GM04503 (cell line): ENCODE data around the gene DEFB131A.
"Not testable (repeated sequence)": the region's sequence is repeated elsewhere in the genome, so short reads cannot be mapped to it uniquely, and the experiment has no call there.

ENCODE experiments used
- DNase-seq: peaks from one replicate; pipeline ENCODE4 v3.0.0-alpha.2; 2012; ENCODE audit warnings: low read depth

The DEFB131A gene

DNA sequence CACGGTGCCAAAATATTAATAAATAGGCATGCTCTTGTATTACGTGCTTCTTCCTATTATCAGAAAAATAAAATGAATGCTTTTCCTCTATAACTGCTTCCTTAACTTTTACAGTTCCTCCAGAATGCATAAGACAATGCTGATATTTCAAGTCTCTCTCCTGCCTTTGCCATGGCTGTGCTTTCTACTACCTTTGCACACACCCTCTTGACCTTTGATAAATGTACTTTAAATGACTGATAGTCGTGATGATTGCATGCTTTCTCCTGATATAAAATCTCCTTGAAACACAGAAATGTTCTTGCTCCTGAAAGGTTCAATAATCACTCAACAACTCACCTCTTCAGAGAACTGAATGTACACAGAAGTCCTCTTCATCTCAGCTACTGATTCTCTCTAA, at the start of gene DEFB131A:
TSS of gene DEFB131A (plus strand) at position 301 of the 400 bp plus-strand sequence. CDS start 120 bp downstream, outside the sequence.
- not testable (repeated sequence) for DNase-seq

GRCh38 chr4:9405774-9406173, 38.4 kb upstream of the DEFB131A start:
- DNase-seq, result not testable (repeated sequence)

GRCh38 chr4:9406491-9406890, 37.7 kb upstream of the DEFB131A start:
- DNase-seq, result not testable (repeated sequence)

DNA sequence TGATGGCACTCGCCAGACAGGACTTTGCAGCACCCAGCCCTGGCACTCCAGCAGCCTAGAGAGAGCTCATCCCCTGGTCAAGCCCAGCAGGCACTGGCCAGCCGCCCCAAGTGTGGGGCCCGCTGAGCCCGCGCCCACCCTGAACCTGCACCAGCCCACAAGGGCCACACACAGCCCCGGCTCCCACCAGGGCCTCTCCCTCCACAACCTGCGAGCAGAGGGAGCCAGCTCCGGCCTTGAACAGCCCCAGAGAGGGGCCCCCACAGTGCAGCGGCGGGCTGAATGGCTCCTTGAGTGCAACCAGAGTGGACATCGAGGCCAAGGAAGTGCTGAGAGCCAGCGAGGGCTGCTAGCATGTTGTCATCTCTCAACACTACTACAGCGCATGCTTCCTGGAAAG, 34.4 kb upstream of the DEFB131A start:
- no peak for DNase-seq

GRCh38 chr4:9421884-9422455, 22.2 kb upstream of the DEFB131A start:
- DNase-seq, result not testable (repeated sequence)

DNA sequence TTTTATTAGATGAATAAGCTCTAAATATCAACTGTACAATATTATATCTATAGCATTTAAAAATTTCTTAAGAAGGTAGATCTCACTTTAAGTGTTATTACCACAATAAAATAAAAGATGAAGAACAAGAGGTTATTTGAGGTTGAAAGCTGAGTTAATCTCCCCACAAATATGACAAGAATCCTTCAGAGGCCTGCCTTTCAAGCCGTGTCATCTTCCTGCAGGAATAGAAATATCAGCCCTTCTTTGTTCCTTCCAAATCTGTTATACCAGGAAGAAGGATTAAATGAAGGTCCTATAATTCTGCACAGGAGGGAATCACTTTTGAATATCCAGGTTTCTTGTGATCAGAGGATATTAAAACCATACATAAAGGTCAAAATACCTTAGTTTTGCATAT, 18.3 kb upstream of the DEFB131A start:
- DNase-seq, result not testable (repeated sequence)

DNA sequence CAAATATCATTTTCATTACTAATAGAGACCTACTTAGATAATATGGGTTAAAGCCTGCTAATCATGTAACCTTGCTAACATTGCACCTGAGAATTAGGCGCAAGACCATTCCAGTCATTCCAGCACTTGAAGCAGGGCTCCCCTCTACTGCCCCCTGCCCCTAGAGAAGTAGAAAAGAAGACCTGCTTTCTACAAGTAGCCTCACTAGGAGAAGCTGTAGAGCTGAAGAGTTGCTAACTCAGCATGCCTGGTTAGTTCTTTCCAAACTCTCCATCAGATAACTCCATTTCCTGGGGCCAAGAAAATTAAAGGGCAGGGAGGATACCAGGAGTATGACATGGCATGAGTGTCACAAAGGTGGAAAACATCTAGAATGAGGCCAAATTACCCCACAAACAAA, 14.2 kb upstream of the DEFB131A start:
- DNase-seq, result not testable (repeated sequence)

- DNase-seq, result not testable (repeated sequence)
Measured at GRCh38 chr4:9433320-9433719, 10.9 kb upstream of the DEFB131A start.

- not testable (repeated sequence) for DNase-seq
Measured at GRCh38 chr4:9436728-9437127, 7.5 kb upstream of the DEFB131A start.

DNA sequence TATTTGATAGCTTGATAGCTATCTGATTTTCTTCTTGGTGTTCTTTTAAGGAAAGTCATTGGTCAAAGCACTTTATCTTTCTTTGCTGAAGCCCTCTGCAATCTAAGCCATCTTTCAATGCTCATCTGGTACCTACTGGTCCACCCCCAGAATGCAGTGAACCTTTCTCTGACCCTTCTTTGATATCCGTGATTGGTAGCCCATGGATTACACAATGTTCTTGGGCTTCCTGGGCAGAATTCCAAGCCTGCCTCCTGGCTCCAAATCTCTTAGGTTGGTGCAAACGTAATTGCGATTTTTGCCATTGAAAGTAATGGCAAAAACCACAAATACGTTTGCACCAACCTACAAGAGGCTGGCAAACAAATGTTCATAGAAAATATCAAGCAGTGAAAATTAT, 1.9 kb upstream of the DEFB131A start:
- not testable (repeated sequence) for DNase-seq

GRCh38 chr4:9444681-9445080, 467 bp downstream of the DEFB131A start:
- not testable (repeated sequence) for DNase-seq

GRCh38 chr4:9452251-9452650, 8.0 kb downstream of the DEFB131A start:
- DNase-seq, result not testable (repeated sequence)

DNA sequence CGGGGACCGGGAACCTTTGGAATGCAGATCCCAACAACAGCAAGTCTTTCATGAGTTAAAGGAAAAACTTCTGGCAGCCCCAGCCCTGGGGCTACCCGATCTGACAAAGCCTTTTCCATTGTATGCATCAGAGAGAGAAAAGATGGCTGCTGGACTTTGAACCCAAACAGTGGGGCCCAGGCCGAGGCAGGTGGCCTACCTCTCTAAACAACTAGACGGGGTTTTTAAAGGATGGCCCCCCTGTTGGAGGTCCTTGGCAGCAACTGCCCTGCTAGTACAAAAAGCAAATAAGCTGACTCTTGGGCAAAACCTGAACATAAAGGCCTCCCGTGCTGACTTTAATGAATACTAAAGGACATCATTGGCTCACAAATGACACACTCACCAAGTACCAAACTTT, 10.1 kb downstream of the DEFB131A start:
- DNase-seq, result not testable (repeated sequence)

DNA sequence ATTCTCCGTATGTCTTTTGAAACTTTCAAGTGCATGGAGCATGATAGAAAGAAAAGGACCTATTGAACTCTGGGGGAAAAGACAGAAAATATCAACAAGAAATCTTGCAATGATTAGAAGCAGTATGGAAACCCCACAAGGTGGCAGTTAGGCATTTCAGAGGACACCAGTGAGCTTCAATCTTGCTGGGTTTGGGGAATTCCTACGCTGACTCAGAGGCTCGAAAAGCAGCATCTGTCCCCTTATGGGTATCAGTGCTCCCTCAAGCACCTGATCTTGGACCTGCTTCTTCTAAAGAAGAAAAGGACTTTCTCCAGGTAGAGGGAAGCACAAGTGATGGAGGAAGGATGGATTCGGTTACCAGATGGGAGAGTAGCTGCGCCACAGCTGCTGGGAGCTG, 10.8 kb downstream of the DEFB131A start:
- not testable (repeated sequence) for DNase-seq

GRCh38 chr4:9479466-9479865, 35.3 kb downstream of the DEFB131A start:
- not testable (repeated sequence) for DNase-seq

DNA sequence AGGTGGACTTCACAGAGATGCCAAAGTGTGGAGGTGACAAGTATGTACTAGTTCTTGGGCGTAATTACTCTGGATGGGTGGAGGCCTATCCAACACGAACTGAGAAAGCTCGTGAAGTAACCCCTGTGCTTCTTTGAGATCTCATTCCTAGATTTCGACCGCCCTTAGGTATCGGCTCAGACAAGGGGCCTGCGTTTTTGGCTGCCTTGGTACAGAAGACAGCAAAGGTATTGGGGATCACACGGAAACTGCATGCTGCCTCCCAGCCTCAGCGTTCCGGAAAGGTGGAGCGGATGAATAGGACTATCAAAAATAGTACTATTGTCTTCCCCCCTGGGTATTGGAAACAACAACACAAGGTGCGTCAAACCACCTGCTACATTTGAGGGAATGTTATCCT, 35.9 kb downstream of the DEFB131A start:
- not testable (repeated sequence) for DNase-seq

- DNase-seq, result not testable (repeated sequence)
Measured at GRCh38 chr4:9482871-9483270, 38.7 kb downstream of the DEFB131A start.

DNA sequence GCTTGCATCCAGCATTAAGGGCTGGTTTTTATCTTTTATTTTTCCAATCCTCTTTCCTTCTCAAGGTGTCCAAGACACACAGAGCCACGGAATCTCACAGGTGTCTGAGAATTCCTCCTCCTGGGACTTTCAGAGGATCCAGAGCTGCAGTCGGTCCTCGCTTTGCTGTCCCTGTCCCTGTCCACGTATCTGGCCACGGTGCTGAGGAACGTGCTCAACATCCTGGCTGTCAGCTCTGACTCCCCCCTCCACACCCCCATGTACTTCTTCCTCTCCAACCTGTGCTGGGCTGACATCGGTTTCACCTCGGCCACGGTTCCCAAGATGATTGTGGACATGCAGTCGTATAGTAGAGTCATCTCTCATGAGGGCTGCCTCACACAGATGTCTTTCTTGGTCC, 39.5 kb downstream of the DEFB131A start:
- not testable (repeated sequence) for DNase-seq

GRCh38 chr4:9486880-9487279, 42.7 kb downstream of the DEFB131A start:
- not testable (repeated sequence) for DNase-seq

DNA sequence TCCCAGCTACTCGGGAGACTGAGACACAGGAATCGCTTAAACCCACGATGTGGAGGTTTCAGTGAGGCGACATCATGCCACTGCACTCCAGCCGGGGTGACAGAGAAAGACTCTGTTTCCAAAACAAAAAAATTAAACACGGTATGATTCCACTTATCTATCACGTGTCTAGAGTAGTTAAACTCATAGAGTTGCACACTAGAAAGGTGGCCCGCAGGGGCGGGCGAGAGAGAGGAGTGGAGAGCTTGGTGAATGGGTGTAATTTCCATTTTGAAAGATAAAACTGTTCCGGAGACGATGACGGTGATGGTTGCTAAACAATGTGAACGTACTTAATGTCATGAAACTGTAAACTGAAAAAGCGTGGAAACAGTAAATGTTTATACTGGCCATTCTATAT, 44.6 kb downstream of the DEFB131A start:
- not testable (repeated sequence) for DNase-seq

GRCh38 chr4:9490496-9490895, 46.3 kb downstream of the DEFB131A start:
- DNase-seq, result not testable (repeated sequence)

DNA sequence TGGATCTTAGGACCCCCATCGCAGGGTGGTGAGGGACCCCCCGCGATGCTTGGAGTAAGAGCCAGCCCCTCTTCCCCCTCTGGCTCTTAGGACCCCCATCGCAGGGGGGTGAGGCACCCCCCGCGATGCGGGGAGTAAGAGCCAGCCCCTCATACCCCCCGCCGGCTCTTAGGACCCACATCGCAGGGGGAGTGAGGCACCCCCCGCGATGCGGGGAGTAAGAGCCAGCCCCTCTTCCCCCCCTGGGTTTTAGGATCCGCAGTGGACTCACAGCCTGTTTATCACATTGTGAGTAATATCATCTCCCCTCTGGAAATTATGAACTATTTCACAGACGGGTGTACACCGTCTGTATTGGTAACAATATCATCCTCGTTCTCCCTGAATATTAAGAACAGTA, 46.8 kb downstream of the DEFB131A start:
- DNase-seq, result not testable (repeated sequence)

DNA sequence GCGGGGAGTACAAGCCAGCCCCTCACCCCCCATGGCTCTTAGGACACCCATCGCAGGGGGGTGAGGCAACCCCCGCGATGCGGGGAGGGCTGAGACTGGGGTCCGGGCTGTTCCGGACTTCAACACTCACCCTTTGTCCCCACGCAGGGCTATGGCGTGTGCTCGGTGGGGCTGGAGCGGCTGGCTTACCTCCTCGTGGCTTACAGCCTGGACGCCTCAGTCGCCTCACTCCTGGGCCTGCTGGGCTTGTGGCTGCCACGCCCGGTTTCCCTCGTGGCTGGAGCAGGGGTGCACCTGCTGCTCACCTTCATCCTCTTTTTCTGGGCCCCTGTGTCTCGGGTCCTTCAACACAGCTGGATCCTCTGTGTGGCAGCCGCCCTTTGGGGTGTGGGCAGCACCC, 49.4 kb downstream of the DEFB131A start:
- DNase-seq, result not testable (repeated sequence)
